HG03095 (cell line): Measurements from ENCODE around the gene FMNL2.

ENCODE experiments used
- ATAC-seq: cut with Tn5 transposase; IDR thresholded peaks from one replicate; pipeline ENCODE4 v1.9.1; 2021; ENCODE audit warnings: moderate library complexity; ENCODE audit not compliant: unreplicated experiment

FMNL2 gene

GRCh38 chr2:152400607-152401214, 65.7 kb downstream of the FMNL2 start:
- no peak for ATAC-seq

DNA sequence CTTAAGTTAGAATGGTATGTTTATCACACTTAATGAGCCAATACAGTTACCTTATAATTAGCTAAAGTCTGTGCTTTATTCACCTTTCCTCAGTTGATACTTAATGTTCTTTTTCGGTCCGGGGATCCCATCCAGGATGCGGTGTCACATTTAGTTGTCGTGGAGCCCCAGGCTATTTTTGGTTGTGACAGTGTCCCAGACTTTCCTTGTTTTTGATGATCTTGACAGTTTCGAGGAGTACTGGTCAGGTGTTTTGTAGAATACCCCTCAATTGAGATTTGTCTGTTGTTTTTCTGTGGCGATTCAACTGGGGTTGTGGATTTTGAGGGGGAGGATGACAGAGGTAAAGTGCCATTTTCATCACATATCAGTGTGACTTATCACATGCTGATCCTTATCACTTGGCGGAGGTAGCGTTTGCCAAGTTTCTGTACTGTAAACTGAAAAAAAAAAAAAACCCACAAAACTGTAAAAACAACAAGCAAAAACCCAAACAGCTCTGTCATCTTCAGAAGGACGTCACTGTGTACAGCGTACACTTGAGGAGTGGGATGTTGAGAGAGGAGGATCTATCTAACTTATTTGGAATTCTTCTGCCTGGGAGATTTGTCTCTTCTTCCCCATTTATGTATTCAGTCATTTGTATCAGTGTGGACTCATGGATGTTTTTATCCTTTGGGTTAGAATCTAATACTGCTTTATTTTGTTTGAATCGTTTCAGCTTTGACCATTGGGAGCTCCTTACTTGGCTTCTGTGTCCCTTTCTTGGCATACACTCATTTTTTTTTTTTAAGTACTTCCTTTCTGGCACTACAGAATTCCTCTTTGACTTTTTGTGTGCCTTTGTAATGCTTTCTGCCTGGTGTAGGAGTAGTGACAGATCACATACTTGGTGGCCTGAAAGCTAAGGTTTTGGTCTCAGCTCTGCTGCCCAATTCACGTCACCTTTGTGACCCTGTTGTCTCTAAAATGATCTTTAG, 68.1 kb downstream of the FMNL2 start:
- no peak for ATAC-seq

DNA sequence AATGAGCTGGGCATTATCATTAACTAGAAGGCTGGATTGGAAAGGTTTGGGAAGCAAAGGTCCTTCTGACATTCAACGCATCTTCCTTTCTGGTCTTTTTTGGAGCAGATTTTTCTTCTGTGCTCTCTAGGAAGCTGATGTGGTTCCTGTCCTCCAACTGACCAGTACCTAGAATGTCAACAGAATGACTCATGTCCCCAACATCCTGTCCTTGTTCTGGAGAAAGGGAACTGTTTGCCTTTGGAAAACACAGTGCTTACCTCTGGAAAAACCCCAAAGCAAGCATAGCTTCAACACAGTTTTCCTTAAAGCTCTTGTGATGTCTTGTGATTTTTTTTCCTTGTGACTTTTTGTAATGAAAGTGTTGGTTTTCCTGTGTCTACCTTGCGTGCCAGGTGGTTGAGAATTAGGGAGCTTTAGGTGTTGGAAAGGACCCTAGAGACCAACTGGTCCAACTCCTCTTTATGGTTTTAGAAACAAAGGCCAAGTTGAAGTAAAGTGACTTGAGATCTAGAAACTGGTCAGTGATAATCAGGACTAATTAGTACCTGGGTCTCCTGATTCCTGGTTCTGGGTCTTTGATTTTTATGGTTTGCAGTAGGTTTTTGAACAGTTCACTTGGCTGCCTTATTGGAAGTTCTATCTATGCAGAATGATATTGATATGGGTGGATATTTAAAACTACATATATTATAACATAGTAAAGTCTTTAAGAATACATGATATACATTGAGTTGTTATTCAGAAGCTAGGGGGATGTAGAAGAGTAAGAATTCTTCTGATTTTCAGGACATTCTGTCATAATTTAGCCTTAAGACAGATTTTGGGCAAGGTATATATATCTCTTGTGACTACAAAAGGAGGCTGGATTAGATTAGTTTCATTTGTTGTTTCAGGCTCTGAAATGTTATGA, 70.5 kb downstream of the FMNL2 start:
- ATAC-seq: peak; percentile 6

GRCh38 chr2:152406119-152406835, 71.3 kb downstream of the FMNL2 start:
- ATAC-seq: peak; percentile 66

DNA sequence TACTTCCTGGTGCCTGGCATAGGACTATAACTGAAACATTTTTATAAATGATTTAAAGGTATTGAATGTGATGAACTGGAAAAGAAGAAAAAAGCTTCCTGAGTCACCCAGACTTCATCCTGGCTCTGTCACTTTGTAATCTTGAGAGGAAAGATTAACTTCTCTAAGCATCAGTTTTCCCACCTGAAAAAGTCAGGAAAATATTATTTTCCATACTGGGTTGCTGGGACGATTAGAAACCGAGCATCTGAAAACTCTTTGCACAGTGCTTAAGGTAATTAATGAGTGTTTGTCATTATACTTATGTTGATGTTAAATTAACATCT, 71.8 kb downstream of the FMNL2 start:
- no peak for ATAC-seq

DNA sequence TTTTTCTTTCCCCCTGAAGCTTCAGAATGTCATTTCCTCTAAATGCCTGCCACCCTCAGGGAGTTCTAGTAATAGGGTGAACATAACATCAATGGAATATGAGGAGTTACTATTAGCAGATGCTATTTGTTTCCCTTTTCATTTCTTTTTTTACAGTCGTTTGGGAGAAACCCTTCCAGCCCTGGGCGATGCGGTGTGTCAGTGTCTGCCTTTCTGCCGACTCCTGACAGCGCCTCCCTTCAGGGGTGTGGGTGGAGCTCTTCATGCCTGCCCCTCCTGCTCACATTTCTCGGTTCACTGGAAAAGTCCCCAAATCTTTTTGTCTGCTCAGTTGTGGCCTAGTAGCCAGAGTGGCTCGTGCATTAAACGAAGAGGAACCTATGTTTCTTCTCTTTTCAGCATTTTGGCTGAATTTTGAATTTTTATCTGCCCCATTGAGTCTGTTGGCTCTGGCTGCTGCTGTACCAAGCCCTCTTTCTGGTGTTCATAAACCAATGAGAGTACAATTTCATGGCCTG, 72.3 kb downstream of the FMNL2 start:
- peak; percentile 83 for ATAC-seq

- no peak for ATAC-seq
Observed at GRCh38 chr2:152407806-152408205, 72.8 kb downstream of the FMNL2 start.

DNA sequence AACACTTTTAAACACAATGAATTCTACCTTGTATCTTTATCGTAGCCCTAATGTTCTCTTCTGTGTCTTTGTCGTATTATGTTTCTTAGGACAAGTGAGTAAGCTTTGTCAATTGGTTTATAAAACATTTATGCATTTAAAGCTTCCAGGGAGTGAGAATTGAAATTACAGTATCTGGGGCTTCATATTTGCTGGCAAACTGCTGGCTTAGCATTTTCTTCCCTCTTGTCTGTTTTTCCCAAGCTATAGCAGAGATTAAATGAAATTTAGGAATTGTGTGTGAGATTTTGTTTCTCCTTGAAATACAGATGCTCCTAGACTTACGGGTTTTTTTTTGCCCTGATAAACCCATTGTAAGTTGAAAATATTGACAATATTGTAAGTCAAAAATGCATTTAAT, 73.3 kb downstream of the FMNL2 start:
- no peak for ATAC-seq

DNA sequence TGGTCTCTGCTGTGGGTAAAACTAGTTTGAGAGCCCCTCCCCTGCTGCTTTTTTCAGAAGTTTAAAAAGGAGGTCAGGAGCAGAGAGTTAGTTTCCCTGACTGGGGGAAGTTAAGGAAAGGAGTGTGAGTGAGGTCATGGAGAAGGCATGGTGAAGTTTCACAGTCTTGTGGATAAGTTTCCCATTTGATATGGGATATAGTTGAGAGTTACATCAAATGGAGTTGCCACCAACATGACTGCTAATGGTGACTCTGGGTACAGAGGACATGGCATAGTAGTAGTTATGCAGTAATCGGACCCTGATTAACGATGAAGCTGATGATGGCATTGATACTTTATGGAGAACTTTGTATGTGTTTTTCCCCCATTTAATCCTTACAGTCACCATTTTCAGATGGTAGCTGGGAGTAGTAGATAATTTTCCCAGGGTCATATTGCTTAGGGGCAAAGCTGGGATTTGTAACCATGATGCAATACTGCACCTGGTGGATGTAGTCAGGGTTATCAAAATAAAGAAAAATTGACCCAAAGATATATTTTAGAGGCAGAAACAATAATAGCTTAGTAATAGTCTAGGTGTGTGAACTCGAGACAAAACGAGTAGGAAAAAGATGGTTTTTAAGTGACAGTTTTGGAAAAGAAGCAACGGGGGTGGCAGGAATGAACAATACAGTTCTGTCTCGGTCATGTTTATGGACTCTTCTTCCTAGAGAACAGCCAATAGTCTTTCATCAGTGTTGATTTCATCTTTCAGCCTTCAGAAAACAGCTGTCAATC, 74.6 kb downstream of the FMNL2 start:
- no peak for ATAC-seq

DNA sequence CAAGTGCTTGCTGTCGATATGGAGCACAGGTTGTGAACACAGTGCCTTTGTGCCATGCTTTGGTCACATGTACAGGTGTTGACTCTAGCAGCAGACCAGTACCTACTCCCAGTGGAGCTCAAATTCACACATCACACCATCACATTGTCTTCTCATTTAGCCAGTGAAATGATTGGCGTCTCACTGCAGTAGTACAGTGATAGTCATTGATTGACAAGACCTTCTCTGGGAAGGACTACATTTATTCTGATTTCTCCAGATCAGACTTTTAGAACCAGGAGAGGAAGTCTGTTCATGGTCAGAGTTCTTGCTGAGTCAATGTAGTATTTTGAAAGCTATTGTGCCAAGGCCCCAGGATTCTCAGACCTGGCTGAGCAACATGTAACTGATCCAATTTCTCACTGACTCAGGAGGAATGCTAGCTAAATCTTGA, 75.2 kb downstream of the FMNL2 start:
- no peak for ATAC-seq

- no peak for ATAC-seq
Observed at GRCh38 chr2:152411154-152411553, 76.2 kb downstream of the FMNL2 start.

- no peak for ATAC-seq
Observed at GRCh38 chr2:152413228-152414030, 78.5 kb downstream of the FMNL2 start.

DNA sequence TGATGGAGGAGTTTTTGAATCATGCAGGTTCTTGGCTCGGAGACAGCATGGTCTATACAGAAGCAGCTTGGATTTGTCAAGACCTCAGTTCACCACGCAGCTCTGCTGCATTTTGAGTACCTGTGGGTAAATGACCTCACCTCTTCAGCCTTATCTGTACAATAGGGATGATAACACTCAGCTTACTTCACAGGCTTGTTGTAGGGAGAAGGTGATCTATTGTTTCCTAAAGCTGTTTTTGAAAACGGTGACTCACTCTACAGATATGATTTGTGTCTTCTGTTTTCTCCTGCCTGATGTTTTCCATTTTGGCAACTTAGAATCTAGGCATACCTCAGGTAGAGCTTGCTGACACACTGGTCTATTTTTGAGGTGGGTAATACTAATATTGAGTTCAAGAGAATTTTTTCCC, 80.3 kb downstream of the FMNL2 start:
- ATAC-seq: no peak

DNA sequence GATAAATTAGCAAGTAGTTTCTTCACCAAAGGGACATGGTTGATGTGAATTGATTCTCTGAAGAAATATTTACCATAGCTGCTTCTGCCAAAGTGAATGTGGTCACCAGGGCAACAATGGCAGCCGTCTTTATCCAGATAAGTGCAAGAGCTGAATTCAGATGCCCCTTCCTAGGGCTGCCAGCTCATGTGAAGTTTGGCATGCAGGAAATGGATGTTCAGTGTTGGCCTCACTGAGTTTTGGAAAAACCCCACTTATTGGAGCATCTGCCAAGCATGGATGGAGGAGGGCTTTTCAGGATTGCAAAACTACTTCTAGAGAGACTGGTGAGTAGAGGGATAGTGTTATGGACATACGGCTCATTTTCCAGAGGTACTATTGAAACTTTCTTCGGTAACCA, 80.8 kb downstream of the FMNL2 start:
- no peak for ATAC-seq

DNA sequence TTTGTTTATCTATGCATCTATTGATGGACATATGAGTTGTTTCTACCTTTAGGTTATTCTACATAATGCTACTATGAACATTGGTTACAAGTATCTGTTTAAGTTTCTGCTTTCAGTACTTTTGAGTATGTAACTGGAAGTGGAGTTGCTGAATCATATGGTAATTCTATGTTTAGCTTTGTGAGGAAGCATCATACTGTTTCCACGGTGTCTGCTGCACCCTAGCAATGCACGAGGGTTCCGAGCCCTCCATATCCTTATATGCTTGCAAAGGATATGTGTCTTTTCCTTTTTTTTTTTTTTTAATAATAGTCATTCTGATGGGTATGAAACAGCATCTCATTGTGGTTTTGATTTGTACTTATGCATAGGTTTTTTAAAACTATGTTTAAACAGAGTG, 83.7 kb downstream of the FMNL2 start:
- ATAC-seq: peak; percentile 48

DNA sequence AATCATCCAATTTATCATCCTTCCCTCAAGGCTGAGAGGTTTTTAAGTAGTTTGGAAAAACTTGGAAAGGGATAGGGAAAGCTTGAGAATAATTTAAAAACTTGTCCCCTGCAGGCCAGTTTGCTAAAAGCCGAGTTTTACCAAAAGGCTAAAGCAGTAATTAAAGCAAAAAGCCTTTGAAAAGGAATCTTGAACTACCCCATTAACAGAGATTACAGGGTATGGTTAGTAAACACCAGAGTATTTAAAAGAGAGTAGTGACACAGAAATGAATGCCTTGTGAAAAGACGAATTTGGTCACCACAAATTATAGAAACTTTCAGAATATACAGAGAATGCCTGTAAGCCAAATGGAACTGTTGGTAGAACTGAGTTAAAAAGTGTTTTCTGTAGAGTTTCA, 85.0 kb downstream of the FMNL2 start:
- no peak for ATAC-seq

DNA sequence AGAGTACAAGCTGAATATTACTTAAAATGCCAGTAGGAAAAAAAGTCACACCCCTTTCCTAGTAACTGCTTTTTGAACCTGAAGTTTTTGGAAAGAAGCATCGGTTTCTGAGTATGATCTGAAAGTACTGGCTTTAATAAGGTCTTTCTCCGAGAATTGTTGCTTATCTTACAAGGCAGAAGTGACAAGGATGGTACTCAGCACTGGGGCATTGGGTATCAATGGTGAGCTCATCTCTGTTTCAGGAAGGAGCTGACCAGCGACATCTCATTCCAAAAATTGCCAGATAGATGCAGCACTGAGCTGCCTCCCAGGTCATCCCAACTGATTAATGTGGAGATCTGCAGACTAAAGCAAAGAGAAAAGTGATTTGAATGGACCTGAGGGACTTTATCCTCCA, 85.4 kb downstream of the FMNL2 start:
- ATAC-seq: no peak

DNA sequence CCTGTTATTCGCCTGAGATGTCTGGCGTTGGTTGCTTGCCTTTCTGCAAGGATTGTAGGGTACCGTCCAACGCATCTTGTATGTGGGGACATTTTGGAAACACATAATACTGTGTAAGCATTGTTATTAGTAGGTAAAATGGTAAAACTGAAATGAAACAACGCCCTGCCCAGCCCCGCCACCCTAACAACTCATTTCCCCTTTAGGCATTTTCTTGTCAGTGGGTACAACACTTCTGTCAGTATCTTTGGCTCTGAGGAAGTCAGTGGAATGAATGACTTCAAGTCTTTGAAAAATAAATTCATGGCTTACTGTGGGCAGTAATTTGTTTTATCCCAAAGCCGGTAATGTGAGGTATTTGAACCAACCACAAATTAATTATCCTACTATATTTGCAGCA, 86.0 kb downstream of the FMNL2 start:
- ATAC-seq: no peak
